HT1080 (cell line): Measurements from ENCODE around the gene RNASEL. TPM values are rescaled to one million over a fixed set of nuclear protein-coding genes. Genes with fewer than 3 reads are reported as not detected.
A peak's percentile ranks its signal among the peaks of the same experiment; 100 is the strongest.
"Not testable (repeated sequence)": the region's sequence is repeated elsewhere in the genome, so short reads cannot be mapped to it uniquely, and the experiment has no call there.

Experiments
- DNase-seq: peaks from one replicate; pipeline ENCODE4 v3.0.0-alpha.2; 2015; ENCODE audit warnings: low read depth
- polyA plus RNA-seq, 2 experiments: library from polyadenylated mRNA; depleted of rRNA; stranded (reverse); fragments of >200 nt; gene quantifications; 2 replicates each; pipeline ENCODE4 v1.2.3, GENCODE V29; 2015
- total RNA-seq: library from RNA; depleted of rRNA; stranded (reverse); fragments of >200 nt; shearing (Covaris generic); gene quantifications from 2 replicates; pipeline ENCODE4 v1.2.3, GENCODE V29; 2014; rRNA removed

Gene RNASEL, protein sequence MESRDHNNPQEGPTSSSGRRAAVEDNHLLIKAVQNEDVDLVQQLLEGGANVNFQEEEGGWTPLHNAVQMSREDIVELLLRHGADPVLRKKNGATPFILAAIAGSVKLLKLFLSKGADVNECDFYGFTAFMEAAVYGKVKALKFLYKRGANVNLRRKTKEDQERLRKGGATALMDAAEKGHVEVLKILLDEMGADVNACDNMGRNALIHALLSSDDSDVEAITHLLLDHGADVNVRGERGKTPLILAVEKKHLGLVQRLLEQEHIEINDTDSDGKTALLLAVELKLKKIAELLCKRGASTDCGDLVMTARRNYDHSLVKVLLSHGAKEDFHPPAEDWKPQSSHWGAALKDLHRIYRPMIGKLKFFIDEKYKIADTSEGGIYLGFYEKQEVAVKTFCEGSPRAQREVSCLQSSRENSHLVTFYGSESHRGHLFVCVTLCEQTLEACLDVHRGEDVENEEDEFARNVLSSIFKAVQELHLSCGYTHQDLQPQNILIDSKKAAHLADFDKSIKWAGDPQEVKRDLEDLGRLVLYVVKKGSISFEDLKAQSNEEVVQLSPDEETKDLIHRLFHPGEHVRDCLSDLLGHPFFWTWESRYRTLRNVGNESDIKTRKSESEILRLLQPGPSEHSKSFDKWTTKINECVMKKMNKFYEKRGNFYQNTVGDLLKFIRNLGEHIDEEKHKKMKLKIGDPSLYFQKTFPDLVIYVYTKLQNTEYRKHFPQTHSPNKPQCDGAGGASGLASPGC
- total RNA-seq, result 3.2 and 3.5 TPM in 2 replicates
- 1.9 and 2.4 TPM in 2 replicates for polyA plus RNA-seq (2015; cell fraction: cytosol; rRNA removed)
- 10.9 and 11.1 TPM in 2 replicates for polyA plus RNA-seq (2015; cell fraction: nucleus; rRNA removed)

DNA sequence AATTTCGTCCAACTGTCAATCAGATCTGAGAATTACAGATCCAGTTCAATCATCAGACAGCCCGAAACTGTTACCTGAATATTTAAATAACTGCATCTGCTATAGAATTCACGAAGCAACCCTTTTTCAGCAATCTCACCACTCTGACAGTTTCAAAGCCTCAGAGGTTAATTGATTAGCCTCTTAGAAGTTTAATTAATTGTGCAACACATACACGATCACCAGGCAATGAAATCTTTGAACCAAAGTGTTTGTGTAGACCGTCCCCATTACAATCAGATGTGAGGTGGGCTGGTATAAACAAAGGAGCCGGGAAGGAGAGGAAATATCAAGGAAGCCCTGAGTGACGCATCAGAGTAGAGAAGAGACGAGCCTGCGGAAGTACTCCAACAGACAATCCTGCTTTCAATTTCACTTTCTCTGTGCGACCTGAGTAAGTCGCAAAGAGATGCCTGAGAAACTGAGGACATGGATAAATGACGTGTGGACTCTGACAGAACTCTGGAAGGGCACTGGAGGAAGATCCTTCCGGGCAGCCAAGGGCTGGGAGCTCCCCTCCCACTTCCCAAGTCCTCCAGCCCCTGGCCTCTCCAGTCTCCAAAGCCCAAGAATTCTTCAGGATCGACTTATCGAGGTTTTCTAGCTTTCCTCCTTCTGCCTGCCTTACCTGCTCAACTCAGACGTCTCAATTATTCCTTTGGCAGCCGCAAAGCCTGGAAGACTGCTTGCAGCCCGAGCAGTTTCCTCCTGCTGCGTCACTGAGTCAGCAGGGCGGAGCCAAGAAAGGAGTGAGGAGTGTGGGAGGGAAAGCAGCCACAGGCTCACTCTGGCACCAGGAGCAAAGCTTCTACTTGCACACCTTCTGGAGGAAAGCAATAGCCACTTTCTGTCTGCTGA is at the start of gene RNASEL:
Gene RNASEL, minus strand, starts transcription at position 757 of the 897 bp plus-strand sequence. CDS start 2,450 bp downstream, outside the sequence.
- peak; percentile 68 for DNase-seq

DNA sequence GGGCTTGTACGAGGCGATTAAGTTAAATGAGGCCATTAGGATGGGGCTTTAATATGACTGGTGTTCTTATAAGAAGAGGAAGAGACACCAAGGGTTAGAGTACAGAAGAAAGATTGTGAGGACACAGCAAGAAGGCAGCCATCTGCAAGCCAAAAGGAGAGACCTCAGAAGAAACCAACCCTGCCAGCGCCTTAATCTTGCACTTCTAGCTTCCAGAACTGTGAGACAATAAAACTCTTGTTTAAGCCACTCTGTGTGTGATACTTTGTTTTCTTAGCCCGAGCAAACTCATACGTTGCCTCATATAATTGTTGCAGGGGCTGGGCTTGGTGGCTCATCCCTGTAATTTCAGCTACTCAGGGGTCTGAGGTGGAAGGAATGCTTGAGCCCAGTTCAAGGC is 48.7 kb upstream of the RNASEL start:
- DNase-seq, result no peak

DNA sequence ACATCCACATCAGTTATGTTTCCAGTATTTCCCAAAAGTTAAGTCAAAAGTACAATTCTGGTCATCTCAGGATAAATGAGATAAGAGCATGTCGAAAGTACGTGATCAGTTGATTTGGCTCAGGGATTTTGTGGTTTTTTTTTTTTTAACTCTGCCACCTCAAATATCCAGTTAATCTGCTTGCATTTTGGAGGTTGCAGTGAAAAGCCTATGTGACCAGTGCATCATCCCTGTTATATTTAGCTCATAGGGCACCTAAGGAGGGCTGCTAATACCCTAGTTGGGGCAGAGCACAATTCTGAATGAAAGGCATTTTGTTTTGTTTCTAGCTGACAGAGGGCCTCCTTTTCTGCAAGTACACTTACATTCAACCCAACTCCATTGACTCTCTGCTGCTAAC is 46.8 kb upstream of the RNASEL start:
- no peak for DNase-seq

DNA sequence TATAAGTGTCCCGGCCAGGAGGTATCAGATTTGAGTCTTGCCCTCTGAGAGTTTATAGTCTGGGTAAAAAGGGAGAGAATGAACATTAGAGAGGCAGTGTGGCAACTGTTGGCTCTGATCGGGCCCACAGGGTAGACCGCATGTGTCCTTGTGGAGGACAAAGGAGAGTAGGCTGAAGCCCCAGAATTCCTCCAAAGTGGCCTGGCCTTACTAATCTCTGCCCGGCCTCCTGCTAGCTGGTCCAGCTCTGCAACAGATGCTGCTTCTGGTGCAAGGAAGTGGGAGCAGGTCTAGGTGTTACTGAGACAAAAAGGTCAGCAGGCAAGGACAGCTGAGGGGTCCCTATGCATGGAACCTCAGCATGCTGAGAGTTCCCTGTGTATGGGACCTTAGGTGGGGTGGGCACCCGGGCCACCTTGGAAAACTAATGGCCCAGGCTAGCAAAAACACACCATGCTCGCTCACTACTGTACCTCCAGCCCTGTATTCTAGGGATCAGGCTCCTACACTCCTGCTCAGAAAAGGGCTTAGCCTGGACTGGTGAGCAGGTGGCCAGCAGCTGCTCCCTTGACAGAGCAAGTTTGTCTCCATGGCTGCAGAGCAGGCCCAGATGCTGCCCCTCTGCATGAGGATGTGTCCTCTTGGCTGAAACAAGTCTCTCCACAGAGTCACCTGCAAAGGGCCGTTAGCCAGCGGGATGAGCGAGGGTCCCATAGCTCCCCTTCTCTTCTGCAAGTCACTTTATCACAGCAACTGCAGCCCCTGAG is 45.4 kb upstream of the RNASEL start:
- no peak for DNase-seq

DNA sequence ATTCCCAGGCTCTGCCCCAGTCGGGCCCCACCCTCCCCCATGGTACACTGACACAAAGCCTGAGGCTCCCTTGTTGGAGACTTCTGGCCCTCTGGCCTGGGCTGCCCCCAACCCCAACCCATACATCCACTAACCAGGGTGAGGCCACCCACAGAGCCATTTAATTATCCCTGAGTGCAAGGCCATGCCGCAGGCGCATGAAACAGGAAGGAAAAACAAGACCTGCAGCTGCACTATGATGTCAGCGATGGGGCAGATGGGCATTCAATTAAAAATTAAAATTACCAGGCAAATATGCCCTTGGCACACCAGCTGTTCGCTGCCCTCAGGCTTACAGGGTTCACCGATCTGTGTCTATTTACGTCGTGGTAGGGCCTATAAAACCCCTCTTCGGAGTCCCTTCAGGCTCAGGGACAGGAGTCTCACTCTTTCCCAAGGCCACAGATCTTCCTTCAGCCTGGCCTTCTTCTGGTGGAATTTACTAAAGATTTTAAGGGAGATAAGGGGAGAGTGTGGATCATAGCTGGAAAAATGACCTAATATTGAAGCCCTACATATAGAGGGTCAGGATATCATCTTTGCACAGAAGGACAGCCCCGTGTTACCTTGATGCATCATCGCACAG is 44.7 kb upstream of the RNASEL start:
- DNase-seq, result no peak

DNA sequence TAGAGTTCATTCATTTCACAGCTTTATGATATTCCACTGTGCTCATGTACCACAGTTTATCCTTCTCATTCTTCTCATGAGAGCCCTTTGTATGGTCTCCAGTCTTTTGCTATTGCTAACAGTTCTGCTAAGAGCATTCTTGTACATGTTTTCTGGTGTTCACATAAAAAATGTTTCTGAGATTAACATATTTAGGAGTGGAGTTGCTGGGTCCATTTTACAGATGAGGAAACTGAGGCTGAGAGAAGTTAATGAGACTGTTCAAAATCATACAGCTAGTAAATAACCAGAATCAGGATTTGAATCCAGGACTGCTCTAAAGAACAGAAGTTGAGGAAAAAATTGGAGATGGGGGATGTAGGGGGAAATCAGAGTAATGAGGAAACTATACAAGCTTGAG is 44.0 kb upstream of the RNASEL start:
- no peak for DNase-seq

DNA sequence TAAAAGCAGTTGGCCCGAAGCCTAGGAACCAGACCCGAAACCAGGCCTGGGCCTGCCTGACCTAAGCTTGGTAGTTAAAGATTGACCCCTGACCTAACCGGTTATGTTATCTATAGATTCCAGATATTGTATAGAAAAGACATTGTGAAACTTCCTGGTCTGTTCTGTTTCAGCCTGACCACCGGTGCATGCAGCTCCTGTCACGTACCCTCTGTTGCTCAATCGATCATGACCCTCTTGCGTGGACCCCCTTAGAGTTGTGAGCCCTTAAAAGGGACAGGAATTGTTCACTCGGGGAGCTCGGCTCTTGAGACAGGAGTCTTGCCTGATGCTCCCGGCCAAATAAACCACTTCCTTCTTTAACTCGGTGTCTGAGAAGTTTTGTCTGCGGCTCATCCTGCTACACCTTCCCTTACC is 43.4 kb upstream of the RNASEL start:
- DNase-seq, result not testable (repeated sequence)

DNA sequence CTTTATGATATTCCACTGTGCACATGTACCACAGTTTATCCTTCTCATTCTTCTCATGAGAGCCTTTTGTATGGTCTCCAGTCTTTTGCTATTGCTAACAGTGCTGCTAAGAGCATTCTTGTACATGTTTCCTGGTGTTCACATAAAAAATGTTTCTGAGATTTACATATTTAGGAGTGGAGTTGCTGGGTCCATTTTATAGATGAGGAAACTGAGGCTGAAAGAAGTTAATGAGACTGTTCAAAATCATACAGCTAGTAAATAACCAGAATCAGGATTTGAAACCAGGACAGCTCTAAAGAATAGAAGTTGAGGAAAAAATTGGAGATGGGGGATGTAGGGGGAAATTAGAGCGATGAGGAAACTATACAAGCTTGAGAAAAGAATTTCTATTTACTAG is 42.9 kb upstream of the RNASEL start:
- DNase-seq, result no peak

DNA sequence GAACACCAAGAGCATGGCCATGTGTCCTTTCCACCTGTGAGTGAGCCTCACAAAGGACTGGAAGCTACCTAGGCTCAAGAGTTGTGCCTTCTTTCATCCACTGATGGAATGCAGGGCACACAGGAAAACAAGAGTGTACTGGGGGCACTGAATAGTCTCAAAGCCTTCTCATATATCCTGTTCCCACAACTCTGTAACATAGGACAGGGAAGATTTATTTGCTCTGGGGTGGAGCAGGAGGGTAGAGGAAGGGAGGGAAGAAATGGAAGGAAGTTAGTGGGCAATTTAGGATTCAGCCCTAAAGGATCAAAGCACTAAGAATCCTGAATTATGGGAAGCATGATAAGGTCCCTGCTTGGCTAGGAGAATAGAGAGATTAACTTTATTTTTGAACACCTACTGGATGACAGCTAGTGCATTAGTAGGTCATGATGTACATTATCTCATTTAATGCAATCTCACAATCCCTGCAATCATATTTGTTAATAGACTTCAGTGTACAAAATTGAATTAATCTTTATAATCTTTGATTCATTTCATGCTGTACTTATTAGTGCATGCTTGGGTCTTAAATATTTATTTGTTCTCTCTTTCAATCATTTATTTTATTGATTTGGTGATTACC is 42.1 kb upstream of the RNASEL start:
- DNase-seq, result no peak

DNA sequence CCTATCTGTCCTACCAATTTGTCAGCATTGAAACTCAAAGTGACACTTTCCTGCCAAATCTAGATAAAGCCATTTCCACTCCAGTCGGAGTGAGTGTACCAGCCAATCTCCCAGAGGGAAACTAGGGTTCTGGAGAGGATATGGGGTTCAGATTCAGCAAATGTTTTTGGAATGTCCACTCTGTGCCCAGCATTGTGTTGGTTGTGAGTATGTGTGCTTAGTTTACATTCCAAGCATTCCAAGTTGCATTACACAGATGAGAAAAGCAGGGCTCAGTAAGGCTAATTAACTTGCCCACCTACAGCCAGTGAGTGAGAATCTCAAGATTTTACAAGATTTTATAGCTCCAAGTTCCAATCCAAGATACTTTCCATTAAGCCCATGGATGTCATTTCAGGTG is 41.5 kb upstream of the RNASEL start:
- DNase-seq, result no peak

DNA sequence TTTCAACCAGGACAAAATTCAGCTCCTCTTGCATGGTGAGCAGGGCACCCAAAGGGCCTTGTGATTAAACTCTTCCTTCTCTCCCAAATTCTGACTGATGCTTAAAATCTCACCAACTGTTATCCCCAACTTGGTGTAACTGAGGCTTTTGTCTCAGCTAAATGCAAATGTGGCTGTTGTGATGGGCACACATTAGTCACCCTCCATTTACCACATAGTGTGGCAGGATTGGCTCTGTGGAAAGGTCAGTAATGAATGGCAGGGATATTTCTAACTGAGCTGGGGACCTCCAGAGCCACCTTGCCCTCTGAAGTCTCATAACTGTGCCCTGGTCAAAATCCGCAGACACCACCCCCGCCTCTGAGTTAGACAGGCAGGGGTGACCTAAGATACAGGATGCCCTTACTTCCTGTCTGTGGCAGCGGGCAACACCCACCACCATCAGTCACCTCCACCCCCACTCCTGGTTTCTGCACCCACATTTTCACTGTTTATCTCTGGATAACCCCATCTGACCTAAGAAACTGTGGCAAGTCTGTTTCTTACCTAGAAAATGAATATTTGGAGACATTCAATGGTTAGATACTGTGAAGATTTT is 40.5 kb upstream of the RNASEL start:
- no peak for DNase-seq

DNA sequence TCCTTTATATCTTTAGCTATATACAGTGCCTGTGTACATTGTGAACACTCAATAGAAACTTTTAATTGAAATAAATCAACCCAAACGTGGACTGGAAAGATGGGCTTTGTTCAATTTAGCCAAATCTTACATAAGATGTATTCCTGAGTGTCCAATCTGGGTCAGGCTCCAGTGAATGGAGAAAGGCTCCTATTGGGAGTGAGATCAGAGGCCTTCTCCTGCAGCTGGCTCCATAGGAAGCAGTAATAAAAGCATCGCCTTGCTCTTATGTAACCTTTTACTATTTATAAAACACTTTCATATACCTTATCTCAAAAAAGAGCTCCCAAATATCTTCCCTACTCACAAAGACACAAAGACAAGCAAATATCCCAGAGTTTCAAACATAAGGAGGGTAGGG is 40.0 kb upstream of the RNASEL start:
- DNase-seq, result no peak

DNA sequence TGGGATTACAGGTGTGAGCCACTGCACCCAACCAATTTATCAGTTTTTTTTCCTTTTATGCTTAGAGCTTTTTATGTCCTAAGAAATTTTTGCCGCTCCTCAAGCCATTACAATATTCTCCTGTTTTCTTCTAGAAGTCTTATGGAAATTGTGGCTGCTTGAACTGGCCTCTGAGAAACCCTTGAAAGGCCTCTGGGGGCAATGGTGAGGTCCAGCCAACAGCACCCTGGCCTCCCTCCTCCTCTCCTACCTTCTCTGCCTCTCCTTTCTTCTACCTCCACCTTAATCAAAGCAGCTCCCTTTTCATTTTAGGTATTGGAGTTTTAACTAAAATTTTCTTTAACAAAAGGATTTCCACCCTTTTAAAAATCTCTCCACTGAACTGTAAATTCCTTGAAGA is 39.6 kb upstream of the RNASEL start:
- DNase-seq, result no peak

DNA sequence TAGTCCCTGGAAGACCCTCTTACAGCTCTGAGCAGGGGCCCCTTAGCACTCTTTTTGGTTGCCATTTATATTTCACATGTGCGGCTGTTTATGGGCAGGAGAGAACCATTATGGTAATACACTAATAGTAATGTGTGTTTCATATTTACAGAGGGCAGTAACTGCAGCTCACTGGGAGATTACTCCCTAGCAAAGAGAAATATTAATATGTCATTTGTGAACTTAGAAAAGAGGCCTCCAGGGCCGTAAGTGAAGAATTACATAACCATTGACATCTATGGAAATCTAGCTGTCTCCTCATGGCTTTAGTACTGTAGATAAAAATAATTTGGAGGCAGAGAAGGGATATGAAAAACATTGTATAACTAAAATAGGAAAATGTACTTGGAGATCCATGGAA is 38.6 kb upstream of the RNASEL start:
- DNase-seq, result no peak

DNA sequence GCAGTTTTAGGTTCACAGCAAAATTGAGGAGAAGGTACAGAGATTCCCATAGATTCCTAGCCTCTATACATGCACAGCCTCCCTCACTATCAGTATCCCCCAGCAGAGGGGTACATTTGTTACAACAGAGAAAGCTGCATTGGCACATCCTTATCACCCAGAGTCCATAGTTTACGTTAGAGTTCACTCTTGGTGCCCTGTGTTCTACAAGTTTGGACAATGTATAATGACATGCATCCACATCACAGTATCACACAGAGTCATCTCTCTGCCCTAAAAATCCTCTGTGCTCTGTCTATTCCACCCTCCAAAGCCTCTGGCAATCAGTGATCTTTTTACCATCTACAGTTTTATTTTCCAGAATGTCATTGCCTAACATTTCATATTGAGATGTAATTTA is 37.5 kb upstream of the RNASEL start:
- DNase-seq, result no peak

DNA sequence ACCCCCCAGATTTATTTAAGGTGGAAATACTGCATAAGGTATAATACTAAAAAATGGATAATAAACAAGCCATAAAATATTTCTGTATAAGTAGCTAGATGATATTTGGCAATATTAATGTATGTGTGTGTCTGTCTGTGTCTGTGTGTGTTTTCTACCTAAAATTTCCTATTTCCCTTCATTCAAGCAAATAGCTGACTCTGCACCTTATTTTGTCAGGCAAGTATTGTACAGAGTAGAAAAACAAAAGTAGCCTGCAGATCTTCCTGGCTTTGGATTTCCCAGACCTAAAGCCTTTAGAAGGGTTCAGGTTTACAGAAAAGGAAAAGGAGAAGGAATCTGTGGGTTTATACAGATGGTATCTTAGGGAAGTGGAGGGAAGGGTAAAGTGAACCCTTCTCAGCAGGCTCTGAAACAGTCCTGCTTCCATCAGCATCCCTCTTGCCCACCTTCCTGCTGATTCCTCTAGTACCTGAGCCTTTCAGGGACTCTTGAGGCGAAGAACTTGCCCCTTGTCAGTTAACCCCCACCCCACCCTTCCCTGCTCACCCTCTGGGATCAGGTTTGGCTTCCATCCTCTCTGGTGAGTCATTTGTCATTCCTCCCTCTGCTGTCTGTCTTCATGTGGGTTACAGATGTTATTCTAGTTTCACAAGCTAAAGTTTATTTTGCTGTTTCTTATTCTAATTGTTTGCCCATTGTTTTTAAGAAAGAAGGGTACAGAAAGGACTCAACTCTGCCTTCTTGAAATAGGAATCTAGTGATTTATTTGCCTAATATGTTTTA is 36.9 kb upstream of the RNASEL start:
- DNase-seq, result peak; percentile 24

DNA sequence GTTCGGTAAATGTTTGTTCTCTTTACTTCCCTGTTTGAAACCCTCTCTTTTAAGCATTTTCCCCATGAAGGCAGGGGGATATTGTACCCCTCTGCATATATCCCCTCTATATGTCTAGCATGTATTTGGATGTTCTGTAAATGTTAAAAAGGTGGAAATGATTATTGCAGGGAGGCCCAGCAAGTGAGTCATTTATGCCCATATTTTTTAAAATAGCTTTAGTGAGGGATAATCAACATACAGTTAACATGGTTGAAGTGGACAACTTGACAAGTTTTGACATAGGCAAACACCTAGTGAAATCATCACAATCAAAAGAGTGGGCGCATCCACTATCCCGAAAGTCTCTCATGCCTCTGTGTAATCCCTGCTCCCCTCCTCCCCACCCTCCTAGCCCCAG is 36.0 kb upstream of the RNASEL start:
- no peak for DNase-seq

DNA sequence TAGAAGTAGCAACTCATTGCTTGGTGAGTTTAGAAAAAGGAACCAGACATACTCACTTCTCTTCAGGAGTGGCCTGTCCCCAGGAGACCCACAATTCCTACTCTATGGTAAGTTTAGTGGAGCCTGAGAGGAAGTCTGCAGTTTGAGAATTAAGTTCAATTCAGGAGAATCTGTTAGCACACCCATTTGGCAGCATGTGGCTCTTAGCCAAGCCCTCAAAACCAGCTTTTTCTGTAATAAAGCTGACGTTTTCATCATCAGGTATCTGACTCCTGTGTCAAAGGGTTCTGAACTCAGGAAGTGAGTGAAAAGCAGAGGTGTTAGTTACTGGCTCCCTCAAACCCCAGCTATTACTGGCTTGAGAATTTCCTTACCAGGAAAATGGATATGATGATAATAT is 35.5 kb upstream of the RNASEL start:
- no peak for DNase-seq
